NCI-H187 (cell line): ENCODE data around the gene RMND5A.

ENCODE experiments used
- DNase-seq, 2 experiments: peaks; one replicate each; lab custom pipeline; 2025; lab: John Stamatoyannopoulos, UW

The RMND5A gene

GRCh38 chr2:86791573-86791972 lies 71.5 kb downstream of the RMND5A start:
- DNase-seq: no peak

DNA sequence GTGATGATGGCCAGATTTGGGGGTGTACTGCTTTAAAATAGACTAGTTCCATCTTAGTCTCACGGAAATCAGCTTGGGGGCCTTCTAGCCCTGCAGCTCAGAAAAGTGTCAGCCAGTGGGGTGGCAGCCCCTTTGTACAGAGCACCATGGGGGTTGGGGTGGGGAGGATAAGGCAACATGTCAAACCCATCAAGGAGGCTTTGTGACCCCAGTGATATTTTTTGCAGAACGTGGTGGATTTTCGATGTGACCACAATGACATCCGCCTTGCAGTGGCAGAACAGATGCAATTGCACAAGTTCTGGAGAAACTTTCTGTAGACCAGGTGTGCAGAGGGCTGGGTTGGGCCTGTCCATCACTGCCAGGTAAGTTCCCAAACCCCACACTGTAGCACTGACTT lies 73.7 kb downstream of the RMND5A start:
- DNase-seq: no peak

- no peak for DNase-seq
Observed at GRCh38 chr2:86794861-86795260, 74.8 kb downstream of the RMND5A start.

DNA sequence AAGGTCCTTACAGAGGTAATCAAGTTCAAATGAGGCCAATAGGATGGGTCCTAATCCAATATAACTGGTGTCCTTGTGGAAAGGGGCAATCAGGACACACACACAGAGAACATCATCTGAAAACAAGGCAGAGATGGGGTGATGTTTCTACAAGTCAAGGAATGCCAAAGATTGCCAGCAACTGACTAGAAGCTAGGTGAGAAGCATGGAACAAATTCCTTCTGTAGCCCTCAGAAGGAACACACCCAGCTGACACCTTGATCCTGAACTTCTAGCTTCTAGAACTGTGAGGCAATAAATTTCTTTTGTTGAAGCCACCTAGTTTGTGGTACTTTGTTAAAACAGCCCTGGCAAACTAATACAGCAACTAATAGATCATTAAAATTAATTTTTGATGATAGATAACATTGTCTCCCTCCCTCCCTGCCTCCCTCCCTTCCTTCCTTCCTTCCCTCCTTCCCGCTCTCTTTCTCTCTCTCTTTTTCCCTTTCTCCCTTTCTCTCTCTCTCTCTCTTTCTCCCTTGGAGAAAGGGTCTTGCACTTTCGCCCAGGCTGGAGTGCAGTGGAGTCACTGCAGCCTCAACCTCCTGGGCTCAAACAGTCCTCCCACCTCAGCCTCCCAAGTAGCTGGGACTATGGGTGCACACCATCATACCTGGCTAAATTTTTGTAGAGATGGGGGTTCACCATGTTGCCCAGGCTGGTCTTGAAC lies 80.9 kb downstream of the RMND5A start:
- no peak for DNase-seq

- no peak for DNase-seq
Observed at GRCh38 chr2:86806059-86806857, 86.2 kb downstream of the RMND5A start.

- no peak for DNase-seq
Observed at GRCh38 chr2:86807133-86807467, 87.0 kb downstream of the RMND5A start.

DNA sequence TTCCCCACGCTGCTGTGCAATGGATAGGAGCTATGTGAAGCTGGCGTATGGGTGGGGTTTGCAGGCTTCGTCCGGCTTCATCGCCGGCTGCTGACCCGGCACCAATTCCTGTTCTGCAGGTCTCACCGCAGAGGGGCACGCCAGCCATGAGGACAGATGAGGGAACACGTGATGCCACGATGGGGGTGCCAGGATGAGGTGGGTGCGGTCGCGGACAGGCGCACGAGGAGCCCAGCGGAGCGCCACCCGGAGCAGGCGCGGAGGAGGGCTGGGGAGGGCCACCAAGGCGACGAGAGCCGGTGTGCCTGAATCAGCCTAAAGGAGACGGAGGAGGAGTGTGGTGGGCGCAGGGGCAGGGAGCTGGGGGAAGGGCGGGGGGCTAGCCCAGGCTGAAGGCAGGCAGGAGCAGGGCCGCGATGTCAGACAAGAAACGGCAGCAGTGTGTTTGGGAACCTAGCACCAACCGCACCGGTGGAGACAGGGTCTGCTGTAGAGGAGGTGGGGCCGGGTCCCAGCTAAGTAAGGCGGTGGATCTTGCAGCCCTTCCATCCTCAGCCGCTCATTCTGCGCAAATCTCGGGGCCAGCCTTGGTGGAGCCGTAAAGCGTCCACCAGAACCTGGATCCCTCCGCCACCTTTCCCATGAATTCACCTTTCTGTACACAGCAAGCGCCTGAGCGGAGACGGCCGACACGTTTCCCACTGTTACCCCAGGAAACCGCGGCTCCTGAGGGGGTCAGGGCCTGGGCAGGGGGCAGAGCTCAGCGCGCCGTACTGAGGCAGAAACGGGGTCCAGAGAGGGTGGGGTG lies 87.6 kb downstream of the RMND5A start:
- DNase-seq: no peak

GRCh38 chr2:86808315-86809161 lies 88.4 kb downstream of the RMND5A start:
- peak; percentile 37 to 45 for DNase-seq

DNA sequence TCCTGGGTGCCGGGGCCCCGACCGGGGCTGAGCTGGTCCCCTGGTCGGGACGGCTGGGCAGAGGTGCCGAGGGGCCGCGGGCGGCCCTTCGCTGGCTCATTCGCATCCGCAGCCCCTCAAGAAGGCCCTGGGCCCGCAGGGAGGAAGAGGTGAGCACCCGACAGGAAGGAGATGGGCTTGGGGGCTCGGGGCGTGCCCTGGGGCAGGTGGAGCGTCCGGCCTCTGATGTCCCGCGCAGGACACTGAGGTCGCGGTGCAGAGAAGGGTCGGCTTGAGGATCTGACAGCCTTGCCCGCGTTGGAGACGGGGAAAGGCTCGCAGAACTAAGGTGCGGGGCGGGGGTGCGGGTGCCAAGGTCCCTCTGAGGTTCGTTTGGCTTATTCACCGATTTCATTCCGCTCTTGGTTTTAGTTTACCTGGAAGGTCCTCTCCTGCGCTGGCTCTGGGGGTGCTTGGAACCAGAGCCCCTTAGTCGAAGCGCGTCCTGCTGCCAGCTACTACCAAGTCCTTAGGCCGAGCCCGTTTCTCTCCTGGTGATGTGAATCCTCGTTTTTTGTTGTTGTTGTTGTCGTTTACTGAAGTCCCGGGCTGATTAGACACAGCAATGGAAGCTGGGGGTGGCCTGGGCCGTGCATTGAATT lies 89.5 kb downstream of the RMND5A start:
- DNase-seq: no peak

GRCh38 chr2:86815611-86816010 lies 95.5 kb downstream of the RMND5A start:
- DNase-seq: no peak

- DNase-seq: no peak
Observed at GRCh38 chr2:86818114-86818801, 98.2 kb downstream of the RMND5A start.

DNA sequence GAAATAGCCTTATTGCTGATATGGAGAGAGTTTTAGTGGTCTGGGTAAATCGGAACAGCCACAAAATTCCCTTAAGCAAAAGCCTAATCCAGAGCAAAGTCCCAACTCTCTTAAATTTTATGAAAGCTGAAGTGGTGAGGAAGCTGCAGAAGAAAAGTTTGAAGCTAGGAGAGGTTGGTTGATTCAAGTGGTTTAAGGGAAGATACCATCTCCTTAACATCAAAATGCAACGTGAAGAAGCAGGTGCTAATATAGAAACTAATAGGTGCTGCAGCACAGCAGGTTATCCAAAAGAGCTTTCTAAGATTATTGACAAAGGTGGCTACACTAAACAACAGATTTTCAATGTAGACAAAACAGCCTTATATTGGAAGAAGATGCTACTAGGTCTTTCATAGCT lies 98.9 kb downstream of the RMND5A start:
- DNase-seq: no peak

DNA sequence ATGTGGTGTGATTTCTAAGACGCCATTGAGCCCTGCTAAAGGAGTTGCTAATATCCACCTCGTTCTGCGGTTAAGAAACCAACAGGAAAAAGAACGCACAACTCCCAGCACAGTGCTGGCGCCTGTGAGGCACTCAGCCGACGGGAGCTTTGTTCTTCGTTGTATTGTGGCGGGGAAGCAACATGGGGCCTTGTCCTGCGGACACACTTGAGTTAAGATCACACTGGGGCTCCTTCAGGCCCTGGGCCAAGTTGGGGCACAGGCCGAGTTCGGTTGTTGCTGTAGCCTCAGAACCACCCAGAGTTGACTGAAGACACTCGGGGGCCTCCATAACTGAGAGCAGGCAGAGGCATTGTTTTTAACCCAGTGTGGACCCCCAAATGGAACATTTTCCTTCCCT lies 101.2 kb downstream of the RMND5A start:
- no peak for DNase-seq

DNA sequence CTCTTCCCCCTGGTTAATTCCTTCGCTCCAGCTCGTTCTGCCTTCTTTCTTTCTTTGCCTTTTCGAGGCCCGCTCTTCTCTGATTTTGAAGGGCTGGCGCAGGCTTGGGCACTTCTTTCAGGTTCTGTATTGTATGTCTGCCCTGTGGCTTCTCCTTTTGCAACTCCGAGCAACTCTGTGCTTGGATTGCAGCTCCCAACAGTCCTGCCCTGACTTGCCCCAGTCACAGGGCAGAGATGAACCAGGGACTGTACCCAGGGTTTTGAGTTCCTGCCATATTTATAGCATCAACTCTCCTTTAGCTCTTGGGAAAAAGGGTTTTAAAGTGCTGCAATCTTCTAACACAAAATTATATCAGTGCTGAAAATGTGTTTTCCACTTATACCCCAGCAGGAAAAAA lies 101.8 kb downstream of the RMND5A start:
- no peak for DNase-seq

DNA sequence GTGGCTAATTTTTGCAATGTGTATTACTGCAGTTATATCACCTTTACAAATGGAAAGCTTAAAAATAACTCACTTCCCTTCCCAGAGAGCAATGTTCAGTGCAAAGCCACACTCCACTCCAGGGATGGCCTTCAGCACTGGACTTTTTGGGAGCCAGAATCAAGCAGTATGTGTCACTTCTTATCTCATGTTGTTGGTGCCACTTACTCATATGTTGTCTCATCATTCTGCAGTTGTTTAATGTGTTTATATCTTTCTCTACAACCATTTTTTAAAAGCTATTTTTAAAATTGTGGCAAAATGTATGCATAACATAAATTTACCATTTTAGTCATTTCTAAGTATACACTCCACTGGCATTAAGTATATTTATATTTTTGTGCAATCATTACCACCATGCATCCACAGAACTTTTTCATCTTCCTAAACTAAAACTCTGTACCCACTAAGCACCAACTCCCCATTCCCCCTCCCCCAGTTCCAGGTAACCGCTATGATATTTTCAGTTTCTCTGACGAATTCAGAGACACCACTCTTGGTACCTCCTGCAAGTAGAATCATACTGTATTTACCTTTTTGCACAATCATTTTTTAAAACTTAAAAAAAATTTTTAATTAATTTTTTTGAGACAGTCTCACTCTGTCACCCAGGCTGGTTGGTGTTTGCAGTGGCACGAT lies 102.7 kb downstream of the RMND5A start:
- no peak for DNase-seq

- no peak for DNase-seq
Observed at GRCh38 chr2:86825036-86825692, 105.1 kb downstream of the RMND5A start.

GRCh38 chr2:86825693-86826381 lies 105.7 kb downstream of the RMND5A start:
- DNase-seq: no peak

DNA sequence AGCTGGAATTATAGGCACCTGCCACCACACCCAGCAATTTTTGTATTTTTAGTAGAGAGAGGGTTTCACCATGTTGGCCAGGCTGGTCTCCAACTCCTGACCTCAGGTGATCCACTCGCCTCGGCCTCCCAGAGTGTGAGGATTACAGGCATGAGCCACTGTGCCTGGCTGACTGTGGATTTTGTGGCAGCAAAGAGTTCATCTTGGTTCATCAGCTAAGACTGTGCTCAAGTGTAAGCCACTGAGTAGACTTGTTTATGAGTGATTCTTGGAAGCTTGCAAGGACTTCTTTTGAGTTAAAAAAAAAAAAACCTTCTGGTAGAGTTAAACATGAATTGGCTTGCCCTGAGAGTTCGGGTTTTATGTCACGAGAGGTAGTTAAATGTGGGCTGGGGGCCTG lies 106.9 kb downstream of the RMND5A start:
- no peak for DNase-seq
